Esophagus (tissue), 2 donors: ENCODE results near the gene DPEP2. TPM values are rescaled to one million over a fixed set of nuclear protein-coding genes. Genes with fewer than 3 reads are reported as not detected.
"Not testable (repeated sequence)": the region's sequence is repeated elsewhere in the genome, so short reads cannot be mapped to it uniquely, and the experiment has no call there.

ENCODE experiments used
- H3K27ac ChIP-seq, 2 donors: one replicate each; pipeline ENCODE4 v1.5.1; 2013; ENCODE audit warnings: low read depth in 2 of 2, mild to moderate bottlenecking in 2 of 2, inconsistent platforms in 1 of 2, low read length in 1 of 2, moderate library complexity in 1 of 2
- H3K27me3 ChIP-seq, 2 donors: one replicate each; pipeline ENCODE4 v1.6.1; 2013; ENCODE audit warnings: low read length in 2 of 2, control low read depth in 1 of 2, mild to moderate bottlenecking in 1 of 2; ENCODE audit not compliant: insufficient read depth in 2 of 2, control insufficient read depth in 1 of 2
- H3K36me3 ChIP-seq, 2 donors: one replicate each; pipeline ENCODE4 v1.6.1; 2013; ENCODE audit warnings: low read length in 1 of 2; ENCODE audit not compliant: control insufficient read depth in 2 of 2, insufficient read depth in 2 of 2
- H3K4me1 ChIP-seq, 2 donors: one replicate each; pipeline ENCODE4 v1.6.1; 2013; ENCODE audit warnings: low read length in 1 of 2; ENCODE audit not compliant: control insufficient read depth in 2 of 2, insufficient read depth in 2 of 2
- H3K4me3 ChIP-seq, 2 donors: one replicate each; pipeline ENCODE4 v1.5.1; 2013; ENCODE audit warnings: low read length in 2 of 2, mild to moderate bottlenecking in 2 of 2, low read depth in 1 of 2, moderate library complexity in 1 of 2
- H3K9me3 ChIP-seq, 2 donors: one replicate each; pipeline ENCODE4 v1.6.1; 2013; ENCODE audit warnings: mild to moderate bottlenecking in 2 of 2, low read depth in 1 of 2, low read length in 1 of 2, moderate library complexity in 1 of 2; ENCODE audit not compliant: control insufficient read depth in 2 of 2, insufficient read depth in 1 of 2
- WGBS, 2 donors: extraction: QIAGEN DNeasy Blood & Tissue Kit; methylation state at CpG; one replicate each; pipeline ENCODE4 v1.1.7; 2013; 5-methylcytosine and 5-hydroxymethylcytosine counted together
- polyA plus RNA-seq, 2 donors: library from polyadenylated mRNA; stranded (reverse); fragments of 200-250 nt; gene quantifications; one replicate each; pipeline ENCODE4 v1.2.3, GENCODE V29; 2013
- donor health status: healthy with polysubstance abuse.
- donor health status: Bipolar disorder and iron deficiency.

DPEP2 gene
- polyA plus RNA-seq, 2 donors: 0.41 to 0.57 TPM

DNA sequence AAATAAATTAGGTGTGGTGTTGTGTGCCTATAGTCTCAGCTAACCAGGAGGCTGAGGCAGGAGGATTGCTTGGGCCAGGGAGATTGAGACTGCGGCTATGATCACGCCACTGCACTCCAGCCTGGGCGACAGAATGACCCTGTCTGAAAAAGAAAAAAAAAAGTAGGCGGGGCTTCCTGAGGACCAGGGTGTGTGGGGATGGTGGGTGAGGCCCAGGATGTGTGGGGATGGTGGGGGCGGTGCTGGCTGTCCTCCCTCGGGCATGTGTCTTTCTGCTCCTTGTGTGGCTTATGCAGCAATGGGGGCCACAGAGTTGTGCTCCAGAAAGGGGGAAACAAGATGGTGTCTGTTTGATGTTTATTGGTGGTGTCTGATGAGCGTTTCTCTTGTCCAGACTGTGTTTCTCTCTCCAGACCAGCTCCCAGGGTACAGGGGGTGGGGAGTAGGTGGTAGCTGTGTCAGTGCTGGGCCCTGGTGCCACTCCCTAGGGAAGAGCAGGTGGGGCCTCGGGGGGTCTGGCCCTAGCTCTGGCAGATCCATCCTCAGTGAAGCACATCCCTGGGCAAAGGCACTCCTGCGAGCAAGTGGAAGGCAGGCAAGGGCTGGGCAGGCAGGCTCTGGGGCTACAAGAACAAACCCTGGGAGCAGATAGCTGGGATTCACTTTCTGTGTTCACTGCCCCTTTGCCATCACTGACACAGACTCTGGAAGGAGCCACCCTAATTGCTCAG lies 57.6 kb downstream of the DPEP2 start:
- no peaks in the 10 kb centered on the region for H3K27me3 ChIP-seq
- peaks cover 5 to 27% of the 10 kb centered on the region in 2 donors for H3K36me3 ChIP-seq
- no peak overlapping the region for H3K4me3 ChIP-seq
- 77 to 79% methylated on average over 9 of the region's 9 CpGs for WGBS, 2 donors
- H3K27ac ChIP-seq: no peak overlapping the region
- H3K4me1 ChIP-seq: peaks cover 0 to 8% of the 10 kb centered on the region in 2 donors
- no peaks in the 10 kb centered on the region for H3K9me3 ChIP-seq

DNA sequence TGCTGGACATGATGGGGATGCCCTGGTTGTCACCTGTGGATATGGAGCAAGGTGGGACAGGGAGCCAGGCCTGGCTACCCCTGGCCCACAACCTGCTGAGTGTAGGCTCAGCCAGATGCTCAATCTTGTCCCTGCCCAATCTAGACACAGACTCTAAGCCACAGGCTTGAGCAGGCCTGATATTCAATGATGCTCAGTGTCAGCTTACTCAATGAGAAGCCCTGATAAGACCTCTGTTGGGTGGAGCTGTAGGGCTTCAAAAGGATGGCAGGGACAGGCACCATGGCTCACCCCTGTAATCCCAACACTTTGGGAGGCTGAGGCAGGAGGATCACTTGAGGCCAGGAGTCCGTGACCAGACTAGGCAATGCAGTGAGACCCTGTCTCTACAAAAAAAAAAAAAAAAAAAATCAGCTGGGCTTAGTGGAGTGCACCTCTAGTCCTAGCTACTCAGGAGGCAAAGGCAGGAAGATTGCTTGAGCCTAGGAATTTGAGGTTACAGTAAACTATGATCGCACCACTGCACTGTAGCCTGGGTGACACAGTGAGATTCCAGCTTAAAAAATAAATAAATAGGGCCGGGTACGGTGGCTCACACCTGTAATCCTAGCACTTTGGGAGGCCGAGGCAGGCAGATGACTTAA lies 58.7 kb downstream of the DPEP2 start:
- H3K4me1 ChIP-seq: peaks cover 0 to 8% of the 10 kb centered on the region in 2 donors
- peaks cover 0 to 18% of the 10 kb centered on the region in 2 donors for H3K36me3 ChIP-seq
- H3K4me3 ChIP-seq: no peak overlapping the region
- H3K9me3 ChIP-seq: no peaks in the 10 kb centered on the region
- H3K27me3 ChIP-seq: no peaks in the 10 kb centered on the region
- H3K27ac ChIP-seq: peak overlapping the region in 1 of 2 donors; percentile 5
- 92 to 95% methylated on average over 5 of the region's 5 CpGs for WGBS, 2 donors

DNA sequence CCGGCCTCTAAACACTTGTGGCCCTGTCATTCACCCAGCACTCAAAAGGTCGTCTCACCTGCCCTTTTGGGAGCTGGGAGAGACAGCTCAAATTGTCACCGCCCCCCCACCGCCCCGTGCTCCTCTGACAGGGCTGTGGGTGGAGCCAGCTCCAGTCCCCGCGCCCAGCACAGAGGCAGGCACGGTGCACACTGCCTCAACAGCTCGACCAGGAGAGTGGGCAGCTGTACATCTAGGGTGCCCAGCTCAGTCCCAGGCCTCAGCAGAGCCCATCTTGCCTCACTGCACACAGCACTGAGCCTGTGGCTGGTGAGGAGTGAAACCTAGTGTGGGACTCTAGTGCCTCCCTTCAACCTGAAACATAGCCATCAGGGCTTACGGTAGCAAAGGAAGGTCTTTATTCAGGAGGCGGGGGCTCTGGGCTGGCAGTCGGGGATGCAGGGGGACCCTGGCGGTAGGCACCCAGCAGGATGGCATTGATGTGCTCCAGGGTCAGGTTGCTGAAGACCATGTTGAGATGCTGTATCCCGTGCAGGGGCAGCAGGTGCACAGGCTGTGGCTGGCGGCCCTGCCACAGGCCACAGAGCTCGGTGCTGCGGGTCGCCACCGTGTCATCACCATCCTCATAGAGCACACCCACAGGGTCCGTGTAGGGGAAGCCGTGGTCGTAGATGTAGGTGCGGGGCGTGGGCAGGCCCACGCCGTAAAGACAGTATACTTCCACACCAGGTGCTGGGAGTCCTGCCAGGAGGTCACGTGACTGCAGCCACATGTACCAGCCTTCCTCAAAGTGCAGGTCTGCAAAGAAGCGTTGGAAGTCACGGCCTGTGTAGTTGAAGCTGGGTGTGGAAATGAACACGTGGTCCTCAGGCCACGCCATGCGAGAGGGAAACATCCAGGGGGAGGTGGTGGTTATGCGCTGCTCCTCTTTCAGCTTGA lies 59.5 kb downstream of the DPEP2 start:
- WGBS, 2 donors: 70 to 72% methylated on average over 33 of the region's 33 CpGs
- H3K4me1 ChIP-seq: peaks cover 1 to 14% of the 10 kb centered on the region in 2 donors
- no peak overlapping the region for H3K4me3 ChIP-seq
- no peaks in the 10 kb centered on the region for H3K27me3 ChIP-seq
- no peaks in the 10 kb centered on the region for H3K9me3 ChIP-seq
- peaks cover 0 to 13% of the 10 kb centered on the region in 2 donors for H3K36me3 ChIP-seq
- H3K27ac ChIP-seq: peak overlapping the region in 1 of 2 donors; percentile 5

DNA sequence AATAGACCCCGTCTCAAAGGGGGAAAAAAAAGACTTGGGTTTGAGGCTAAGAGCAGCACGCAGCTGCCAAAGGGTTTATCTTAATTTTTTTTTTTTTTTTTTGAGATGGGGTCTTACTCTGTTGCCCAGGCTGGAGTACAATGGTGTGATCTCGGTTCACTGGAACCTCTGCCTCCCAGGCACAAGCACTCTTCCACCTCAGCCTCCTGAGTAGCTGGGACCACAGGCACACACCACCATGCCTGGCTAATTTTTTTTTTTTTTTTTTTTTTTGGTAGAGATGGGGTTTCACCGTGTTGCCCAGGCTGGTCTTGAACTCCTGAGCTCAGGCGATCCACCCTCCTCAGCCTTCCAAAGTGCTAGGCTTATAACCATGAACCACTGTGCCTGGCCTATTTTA lies 61.6 kb downstream of the DPEP2 start:
- H3K4me3 ChIP-seq, H3K27me3 ChIP-seq, H3K9me3 ChIP-seq, H3K27ac ChIP-seq: not testable (repeated sequence)
- peaks cover 3 to 18% of the 10 kb centered on the region in 2 donors for H3K4me1 ChIP-seq
- WGBS, 2 donors: 91 to 94% methylated on average over 4 to 5 of the region's 5 CpGs
- peaks cover 0 to 16% of the 10 kb centered on the region in 2 donors for H3K36me3 ChIP-seq

Other genes with a start within 250 kb of the DPEP2 start
- gene RANBP10, start 192.9 kb downstream of the DPEP2 start, polyA plus RNA-seq: 10 to 100 TPM in 1 of 2 donors, 1 to 10 TPM in 1; 8.4 to 10.2 TPM
- gene TSNAXIP1, start 192.6 kb downstream of the DPEP2 start, polyA plus RNA-seq: 1 to 10 TPM in 1 of 2 donors, under 1 TPM in 1; 0.72 to 1.8 TPM
- gene THAP11, start 157.2 kb downstream of the DPEP2 start, polyA plus RNA-seq: 10 to 100 TPM in 1 of 2 donors, 1 to 10 TPM in 1; 6.8 to 17.9 TPM
- gene NUTF2, start 152.6 kb downstream of the DPEP2 start, polyA plus RNA-seq: 100 to 1,000 TPM in 1 of 2 donors, 10 to 100 TPM in 1; 95.4 to 109 TPM
- 10 to 100 TPM; 35.5 to 65.0 TPM for gene CENPT, start 151.8 kb downstream of the DPEP2 start, polyA plus RNA-seq
- 10 to 100 TPM; 26.9 to 27.7 TPM for gene EDC4, start 126.4 kb downstream of the DPEP2 start, polyA plus RNA-seq
- gene NRN1L, start 114.6 kb downstream of the DPEP2 start, polyA plus RNA-seq: 1 to 10 TPM in 1 of 2 donors, under 1 TPM in 1; 0.41 to 1.5 TPM
- gene PSKH1, start 106.2 kb downstream of the DPEP2 start, polyA plus RNA-seq: 10 to 100 TPM; 12.5 to 13.7 TPM
- gene CTRL, start 67.6 kb downstream of the DPEP2 start, polyA plus RNA-seq: under 1 TPM; 0.41 to 0.77 TPM
- gene PSMB10, start 62.6 kb downstream of the DPEP2 start, polyA plus RNA-seq: 10 to 100 TPM; 39.5 to 54.8 TPM
- gene LCAT, start 55.4 kb downstream of the DPEP2 start, polyA plus RNA-seq: 10 to 100 TPM in 1 of 2 donors, 1 to 10 TPM in 1; 6.2 to 22.9 TPM
- 10 to 100 TPM in 1 of 2 donors, 1 to 10 TPM in 1; 9.1 to 17.4 TPM for gene SLC12A4, start 30.8 kb downstream of the DPEP2 start, polyA plus RNA-seq
- under 1 TPM in 1 of 2 donors, not detected in 1; 0.01 TPM for gene DPEP3, start 19.0 kb downstream of the DPEP2 start, polyA plus RNA-seq
- under 1 TPM in 1 of 2 donors, not detected in 1; 0.04 TPM for gene DPEP2NB, start 16.4 kb upstream of the DPEP2 start, polyA plus RNA-seq
- 10 to 100 TPM in 1 of 2 donors, 1 to 10 TPM in 1; 4.0 to 13.1 TPM for gene DDX28, start 23.7 kb upstream of the DPEP2 start, polyA plus RNA-seq
- 10 to 100 TPM in 1 of 2 donors, 1 to 10 TPM in 1; 6.2 to 11.1 TPM for gene DUS2, start 23.8 kb upstream of the DPEP2 start, polyA plus RNA-seq
- 1 to 10 TPM; 4.0 to 5.5 TPM for gene NFATC3, start 85.9 kb upstream of the DPEP2 start, polyA plus RNA-seq
- 10 to 100 TPM; 80.5 to 90.5 TPM for gene ESRP2, start 236.6 kb upstream of the DPEP2 start, polyA plus RNA-seq
- gene PLA2G15, start 245.9 kb upstream of the DPEP2 start, polyA plus RNA-seq: 1 to 10 TPM; 3.9 to 5.2 TPM